HG03045 (cell line): Measurements from ENCODE around the gene MYH15.

Experiments
- ATAC-seq: cut with Tn5 transposase; IDR thresholded peaks from one replicate; pipeline ENCODE4 v1.9.1; 2021; ENCODE audit warnings: mild to moderate bottlenecking, moderate library complexity; ENCODE audit not compliant: unreplicated experiment

MYH15 gene

DNA sequence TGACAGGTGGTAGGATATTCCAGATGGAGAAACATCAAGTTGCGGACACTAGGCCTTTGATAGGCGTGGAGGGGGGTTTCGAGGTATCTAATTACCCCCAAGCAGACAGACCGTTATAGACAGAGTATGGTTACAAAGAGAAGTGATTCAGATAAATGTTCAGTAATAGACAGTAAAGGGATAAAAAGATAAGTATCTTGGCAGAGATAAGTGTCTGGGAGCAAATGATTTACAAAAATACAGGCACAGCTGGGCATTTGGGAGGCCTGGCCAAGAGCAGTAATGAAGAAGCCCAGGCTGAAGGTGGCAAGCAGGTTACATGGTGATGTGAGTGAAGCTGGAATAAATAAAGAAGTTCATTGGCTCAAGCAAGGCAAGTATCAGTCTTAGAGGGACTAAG, 659 bp upstream of the MYH15 start:
- ATAC-seq = no peak

DNA sequence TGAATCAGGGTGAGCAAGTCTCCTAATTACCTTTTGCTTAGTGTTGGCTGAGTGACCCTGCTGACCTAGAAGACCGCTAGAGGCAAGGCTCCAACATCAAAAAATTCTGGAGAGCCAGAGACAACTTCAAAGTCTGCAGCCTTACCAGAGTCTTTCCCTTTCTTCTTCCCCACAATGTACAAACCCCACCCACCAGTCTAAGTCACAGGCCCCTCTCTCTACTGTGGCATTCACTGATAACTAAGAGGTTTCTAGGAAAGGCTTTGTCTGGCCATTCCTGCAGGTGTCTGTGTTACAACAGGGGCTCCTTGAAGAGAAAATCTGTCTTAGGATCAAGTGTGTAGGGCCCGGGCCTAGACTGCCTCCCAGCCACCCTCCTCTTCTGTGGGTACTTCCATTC, 525 bp downstream of the MYH15 start:
- no peak for ATAC-seq

DNA sequence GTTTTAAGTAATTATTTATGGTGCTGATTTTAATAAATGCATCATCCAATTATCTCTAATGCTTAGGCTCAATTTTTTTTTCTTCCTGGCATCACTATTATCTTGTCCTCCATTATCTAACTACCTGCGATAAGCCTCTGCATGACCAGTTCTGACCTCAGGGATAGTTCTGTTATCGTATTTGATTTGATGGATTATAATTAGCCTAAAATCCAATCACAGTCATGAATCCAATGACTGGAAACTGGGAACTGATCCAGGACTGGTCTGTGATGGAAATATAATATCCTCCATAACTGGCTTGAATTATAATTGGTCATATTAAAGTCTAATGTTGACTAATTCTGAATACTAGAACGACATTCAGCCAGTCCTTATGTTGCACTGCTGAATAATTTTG, 1.1 kb downstream of the MYH15 start:
- no peak for ATAC-seq

DNA sequence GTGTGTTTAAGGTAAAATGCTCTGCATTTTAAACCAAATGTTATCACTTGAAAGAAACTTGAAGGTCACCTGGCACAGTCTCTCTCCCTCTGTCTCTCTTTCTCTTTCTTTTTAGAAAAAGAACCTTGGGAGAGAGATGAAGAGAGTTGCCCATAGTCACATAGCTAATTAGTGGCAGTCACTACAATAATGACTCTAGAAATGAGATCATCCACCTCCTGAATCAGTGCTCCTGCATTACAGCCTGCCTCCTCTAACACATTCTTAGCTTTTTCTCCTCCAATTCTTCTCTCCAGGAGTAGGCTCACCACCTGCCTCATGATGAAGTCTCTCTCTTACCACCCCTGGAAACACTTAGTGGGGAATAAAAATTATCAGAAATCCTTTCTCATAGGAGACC, 2.5 kb downstream of the MYH15 start:
- no peak for ATAC-seq

DNA sequence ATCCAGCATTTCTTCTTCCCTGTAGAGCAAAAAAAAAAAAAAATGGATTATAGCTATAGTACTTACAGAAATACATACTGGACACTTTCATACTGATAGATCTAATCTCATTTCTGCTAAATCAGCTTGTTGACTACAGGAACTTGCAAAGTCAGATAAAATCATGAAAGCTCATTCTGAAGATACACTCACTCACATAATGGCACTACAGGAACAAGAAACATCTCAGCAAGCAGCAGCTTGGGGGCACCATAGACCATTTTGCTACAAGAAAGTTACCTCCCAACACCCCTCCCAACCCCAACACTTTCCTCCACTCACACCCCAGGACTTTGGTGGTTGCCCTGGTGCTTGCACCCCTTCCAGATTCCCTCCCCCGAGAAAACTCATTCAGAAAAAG, 4.6 kb downstream of the MYH15 start:
- no peak for ATAC-seq

DNA sequence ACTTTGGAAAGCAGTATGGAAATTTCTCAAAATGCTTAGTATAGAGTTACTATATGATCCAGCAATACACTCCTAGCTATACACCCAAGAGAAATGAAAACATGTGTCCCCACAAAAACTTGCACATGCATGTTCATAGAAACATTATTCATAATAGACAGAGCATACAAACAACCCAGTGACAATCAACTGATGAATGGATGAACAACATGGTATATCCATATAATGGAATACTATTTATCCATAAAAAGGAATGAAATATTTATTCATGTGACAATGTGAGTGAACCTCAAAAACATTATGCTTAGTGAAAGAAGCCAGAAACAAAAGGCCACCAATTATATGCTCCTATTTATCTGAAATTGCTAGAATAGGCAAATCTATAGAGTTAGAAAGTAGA, 6.7 kb downstream of the MYH15 start:
- no peak for ATAC-seq

DNA sequence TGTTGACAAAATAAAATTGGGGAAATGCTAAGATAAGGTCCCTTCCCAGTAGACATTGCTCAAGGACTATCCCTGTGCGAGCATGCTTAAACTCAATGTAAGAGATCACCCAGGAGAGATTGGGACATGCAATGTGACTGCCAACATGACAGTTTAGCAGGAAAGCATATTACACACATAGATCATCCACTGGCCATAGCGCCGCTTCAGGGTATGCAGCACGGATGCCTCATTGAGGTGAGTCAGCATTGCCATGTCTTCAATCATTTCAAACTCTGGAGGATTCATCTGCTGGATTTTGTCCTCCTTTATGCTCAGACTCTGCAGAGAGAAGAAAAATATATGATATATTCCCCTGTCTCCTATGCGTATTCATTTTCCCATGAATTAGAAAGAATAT, 8.9 kb downstream of the MYH15 start:
- no peak for ATAC-seq

DNA sequence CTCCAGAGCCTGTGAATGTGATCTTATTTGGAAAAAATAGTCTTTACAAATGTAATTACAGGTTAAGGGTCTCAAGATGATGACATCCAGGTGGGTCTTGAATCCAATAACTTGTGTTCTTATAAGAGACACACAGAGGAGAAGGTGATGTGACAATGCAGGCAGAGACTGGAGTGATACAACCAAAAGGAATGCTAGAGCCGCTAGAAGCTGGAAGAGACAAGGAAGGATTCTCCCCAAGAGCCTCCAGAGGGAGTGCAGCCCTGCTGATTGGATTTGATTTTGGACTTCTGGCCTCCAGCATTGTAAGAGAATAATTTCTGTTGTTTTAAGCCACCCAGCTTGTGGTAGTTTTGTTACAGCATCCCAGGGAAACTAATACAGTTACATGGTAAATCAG, 9.7 kb downstream of the MYH15 start:
- ATAC-seq = no peak

DNA sequence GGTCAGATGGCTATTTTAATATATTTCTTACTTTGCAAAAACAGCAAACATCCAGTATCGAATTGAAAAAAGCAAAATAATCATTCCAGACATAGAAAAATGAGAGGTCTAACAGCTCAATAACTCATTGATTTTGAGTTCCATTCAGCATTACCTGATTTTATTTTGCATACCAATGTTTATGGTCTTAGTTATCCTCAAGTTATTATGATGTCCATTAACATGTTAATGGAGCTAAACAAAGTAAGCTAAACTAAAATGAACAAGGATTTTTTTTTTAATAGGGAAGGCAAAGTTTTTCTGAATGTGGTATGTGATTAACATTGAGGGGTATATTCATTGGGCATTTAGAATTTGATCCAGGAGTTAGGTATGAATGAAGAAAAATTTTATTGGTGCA, 13.1 kb downstream of the MYH15 start:
- ATAC-seq = no peak

DNA sequence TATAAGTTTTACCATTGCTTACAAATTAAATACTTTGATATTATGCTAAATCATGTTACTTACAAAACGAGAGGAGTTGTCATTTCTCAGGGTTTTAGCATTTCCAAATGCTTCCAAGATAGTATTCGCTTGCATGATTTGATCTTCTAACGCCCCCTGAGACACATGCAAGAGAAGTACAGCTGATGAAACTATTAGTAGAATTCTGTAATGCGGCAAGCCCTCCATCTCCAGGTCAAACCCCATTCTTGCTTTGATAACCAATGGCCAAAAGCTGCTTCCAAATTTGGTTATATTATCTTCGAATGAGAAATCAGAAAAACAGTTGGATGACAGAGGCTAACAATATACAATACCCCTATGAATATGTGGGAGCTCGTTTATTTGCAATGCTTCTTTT, 14.7 kb downstream of the MYH15 start:
- no peak for ATAC-seq

DNA sequence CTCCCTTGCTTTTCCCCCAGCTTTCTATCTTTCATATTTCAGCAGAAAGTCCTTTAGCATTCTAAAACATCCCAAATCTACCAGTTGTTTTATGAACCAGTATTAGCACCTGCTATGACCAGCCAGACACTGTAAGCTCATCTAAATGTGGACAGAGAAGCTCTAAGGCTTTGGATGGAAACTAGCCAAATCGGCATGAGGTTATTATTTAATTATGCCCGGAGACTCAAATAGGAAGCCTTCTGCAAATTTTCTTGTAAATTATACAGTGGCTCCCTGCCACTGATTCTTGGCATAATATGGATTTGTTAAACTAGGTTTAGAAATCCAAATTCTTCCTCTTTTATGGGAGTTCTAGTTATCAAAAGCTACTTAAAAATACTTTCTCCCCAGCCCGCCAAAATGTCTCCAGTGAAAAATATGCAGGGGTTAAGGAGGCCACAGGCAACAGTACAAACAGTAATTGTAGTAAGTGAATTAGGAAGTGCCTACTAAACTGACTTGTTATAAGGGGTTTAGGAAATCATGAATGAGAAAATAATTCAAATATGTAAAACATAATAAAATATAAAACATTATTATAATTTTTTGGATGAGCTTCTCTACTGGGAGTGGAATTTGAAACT, 15.4 kb downstream of the MYH15 start:
- no peak for ATAC-seq

DNA sequence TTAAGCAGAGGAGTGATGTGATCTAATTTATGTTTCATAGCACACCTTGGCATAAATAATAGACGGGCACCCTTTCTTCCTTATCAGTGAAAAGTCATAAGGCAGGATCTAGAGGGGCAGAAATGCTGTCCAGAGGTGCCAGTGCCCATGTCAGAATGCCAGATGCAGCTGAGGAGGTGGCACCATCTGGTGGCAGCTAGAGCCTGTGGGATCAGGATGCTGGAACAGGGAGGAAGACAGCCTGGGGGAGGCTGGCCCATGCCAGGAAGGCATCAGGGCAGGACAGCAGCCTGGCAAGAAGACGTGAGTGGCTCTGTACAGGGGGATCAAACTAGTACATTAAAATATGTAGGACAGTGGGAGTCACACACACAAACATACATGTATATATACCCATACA, 16.5 kb downstream of the MYH15 start:
- no peak for ATAC-seq

DNA sequence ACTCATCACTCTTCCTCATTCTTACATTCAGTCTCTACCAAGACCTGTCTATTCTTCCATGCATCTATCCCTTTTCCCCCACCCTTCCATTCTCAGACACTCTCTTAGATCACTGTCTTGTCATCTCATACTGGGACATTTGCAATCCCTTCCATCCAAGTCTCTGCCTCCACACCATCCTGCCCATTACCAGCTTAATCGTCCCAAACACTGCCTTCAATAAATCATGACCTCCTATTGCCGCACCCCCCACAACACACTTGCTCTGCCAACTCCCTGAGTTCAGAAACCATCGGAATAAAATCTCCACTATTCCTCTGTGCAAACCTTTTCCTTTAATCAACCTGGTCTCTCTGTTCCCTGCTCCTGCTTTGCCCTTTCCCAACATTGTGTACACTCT, 18.9 kb downstream of the MYH15 start:
- no peak for ATAC-seq

DNA sequence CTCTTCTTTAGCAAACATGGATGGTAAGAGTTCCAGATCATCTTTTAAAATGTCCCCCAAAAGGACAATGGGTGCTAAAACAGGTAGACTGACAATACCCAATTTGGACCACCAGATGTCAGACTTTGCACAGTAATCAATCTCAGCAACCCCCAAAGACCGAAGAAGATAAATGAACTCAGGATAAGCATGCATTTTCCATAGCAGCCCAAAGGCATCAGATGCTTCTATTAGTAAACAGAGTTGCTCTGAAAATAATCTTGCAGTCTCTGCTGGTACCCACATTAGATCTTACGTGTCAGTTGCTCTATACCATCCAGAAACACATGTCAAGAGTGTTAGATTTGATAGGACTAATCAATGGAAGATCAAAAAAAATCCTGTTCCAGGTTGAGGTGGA, 20.6 kb downstream of the MYH15 start:
- peak; percentile 68 for ATAC-seq

DNA sequence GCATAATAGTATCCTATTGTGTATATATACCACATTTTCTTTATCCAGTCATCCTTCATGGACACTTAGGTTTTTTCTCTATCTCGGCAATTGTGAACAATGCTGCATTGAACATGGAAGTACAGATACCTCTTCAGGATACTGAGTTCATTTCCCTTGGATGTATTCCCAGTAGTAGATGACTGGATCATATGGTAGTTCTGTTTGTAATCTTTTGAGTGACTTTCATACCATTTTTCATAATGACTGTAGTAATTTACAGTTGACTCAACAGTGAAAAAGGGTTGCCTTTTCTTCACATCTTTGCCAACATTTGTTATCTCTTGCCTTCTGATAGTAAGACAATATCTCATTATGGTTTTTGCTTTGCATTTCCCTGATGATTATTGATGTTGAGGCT, 21.8 kb downstream of the MYH15 start:
- no peak for ATAC-seq

DNA sequence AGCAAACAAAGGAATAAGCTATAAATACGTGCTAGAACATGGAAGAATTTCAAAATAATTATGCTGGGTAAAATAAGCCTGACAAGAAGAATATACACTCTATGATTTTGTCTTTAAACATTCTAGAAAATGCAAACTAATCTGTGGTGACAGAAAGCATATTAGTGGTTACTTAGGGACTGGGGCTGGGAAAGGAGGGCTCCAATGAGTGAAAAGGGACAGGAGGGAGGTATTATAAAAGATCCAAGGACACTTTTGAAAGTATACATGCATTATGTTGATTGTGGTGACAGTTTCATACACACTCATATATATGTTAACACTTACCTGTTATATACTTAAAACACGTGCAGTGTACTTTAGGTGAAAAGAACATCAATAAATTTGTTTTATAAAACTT, 23.0 kb downstream of the MYH15 start:
- ATAC-seq = no peak

DNA sequence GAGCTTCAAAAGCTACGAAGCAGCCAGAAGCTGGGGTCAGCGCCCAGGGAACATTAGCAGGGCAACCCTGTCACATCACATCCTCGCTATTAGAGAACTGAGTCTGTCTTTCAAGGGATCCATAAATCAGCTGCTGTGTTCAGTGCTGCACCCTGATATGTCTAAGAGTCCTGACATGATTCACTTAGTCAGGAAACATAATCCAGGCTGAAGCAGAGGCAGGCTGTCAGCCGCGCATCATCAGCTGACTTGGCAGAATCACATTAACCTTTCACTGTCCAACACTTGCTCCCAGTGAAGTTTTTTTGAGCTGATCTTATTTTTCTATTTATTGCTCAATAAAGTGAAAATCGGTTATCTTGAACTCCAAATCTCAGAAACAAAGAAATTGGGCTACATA, 23.5 kb downstream of the MYH15 start:
- ATAC-seq = no peak

DNA sequence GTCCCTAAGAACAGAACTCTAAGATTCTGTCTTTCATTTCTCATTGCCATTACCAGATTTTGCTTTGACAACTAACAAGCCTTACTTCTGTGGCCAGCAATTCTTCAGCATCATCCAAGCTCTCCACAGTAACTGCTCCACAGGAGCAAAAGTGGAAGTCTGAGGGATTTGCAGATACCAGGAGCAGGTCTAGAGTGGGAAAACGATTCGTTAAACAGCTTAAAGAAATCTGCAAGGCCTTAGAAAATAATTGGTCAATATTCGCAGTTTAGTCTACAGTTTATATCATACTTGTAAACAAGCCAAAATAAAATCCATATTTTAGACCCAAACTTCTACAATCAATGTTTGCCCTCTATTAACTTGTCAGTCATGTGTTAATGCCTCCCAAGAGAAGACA, 24.1 kb downstream of the MYH15 start:
- no peak for ATAC-seq

DNA sequence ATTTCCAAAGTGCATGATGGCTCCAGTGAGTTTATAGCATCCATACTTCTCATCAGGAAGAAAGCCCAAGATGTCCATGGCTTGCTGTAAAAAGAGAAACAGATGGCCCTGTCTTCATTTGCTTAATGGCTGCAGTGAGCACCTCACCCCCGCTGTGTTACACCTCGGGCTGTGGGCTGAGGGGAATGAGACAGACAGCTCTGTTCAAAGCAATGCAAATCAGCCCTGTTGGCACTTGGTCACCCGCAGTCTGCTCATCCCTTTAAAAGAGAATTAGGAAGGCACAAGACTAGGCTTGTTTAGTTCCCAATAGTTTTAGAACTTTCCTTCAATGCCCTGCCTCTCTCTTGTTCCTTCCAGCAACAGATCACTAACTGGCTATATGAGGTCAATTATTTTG, 25.2 kb downstream of the MYH15 start:
- no peak for ATAC-seq

DNA sequence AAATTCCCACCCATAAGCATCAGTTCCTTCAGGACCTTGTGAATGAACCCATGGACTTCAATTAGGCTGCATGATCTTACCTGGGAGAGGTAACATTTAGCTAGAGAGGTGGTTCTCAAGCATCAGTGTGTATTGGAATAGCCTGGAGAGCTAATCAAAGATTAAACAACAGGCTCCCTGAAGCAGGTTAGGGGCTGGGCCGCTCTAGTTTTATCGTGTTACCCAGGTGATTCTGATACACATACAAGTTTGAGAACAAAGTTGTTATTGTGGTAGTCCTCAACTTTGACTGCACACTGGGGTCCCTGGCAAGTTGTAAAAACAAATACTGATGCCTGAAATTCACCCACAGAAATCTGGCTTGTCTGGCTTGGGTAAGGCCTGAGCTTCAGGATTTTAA, 31.2 kb downstream of the MYH15 start:
- ATAC-seq = no peak

DNA sequence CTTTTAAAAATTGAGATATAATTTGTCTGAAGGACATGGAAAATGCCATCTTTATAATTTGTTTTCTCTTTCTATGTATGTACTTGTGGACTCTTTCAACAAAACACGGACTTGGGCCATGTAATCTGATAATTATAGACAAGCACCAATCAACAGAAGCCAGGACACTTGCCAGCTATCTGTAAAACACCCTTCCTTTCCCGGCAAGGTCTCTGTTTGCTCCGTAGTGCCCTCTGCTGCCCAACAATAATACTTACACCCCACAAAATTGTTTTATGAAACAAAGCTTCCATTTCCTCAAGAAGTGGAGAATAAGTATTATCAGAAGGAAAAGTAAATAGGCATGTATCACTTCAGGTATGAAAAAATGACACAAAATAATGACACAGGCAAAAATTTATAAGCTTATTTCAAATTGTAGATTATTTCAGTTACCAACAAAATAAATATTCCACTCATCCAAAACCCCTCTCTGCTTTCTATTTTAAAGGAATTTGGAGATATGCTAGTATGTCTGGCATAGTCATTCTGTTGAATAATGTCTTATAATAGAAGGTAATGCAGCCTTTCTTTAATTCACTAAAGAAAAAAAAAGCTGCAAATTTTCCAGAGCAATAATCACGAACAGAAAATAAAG, 32.8 kb downstream of the MYH15 start:
- peak; percentile 64 for ATAC-seq

DNA sequence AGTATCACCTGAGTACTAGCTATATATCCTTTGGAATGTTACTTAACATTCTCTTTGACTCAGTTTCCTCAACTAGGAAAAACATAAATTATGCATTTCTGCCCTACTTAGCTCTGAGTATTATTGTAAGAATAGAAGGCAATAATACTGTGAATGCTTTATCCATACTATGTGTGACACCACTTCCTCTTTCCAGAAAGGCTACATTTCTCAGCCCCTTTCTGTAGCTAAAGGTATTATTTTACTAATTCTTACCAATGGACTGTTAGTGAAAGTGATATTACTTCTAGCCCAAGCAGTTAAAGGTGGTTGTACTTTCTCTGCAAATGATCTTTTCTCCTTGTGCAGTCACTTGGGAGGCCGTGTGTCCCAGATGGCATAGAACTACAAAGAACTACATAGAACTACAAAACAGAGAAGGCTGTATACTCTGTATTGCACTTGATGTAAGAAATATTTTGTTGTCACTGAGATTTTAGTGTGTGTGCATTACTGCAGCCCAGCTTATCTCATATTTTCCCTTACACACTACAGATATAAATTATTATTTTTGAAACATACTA, 35.1 kb downstream of the MYH15 start:
- ATAC-seq = no peak

DNA sequence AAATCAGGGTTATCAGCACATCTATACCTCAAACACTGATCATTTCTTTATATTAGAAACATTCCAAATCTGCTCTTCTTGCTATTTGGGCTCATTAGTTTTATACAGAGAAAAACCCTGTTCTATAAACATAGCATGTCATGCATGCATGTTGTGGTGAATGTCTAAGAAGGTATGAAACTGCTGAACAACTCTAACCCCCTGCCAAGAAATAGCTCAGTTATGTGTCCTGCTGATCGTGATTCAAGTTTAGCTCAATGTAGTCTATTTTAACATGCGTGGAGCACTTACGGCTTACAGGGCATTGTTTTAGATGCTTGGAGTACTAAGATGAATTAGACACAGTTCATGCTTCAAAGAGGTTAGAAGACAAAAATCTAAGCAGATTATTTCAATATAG, 35.8 kb downstream of the MYH15 start:
- ATAC-seq = no peak
